GM03348 (cell line): ENCODE results near the gene TBXAS1.

Experiments used
- DNase-seq: peaks from one replicate; pipeline ENCODE4 v3.0.0; 2012; ENCODE audit warnings: low spot score

TBXAS1 gene

GRCh38 chr7:139948587-139949335 is 119.7 kb downstream of the TBXAS1 start:
- DNase-seq, result no peak

GRCh38 chr7:139949629-139950028 is 120.6 kb downstream of the TBXAS1 start:
- DNase-seq, result no peak

- DNase-seq, result no peak
Observed at GRCh38 chr7:139950881-139951525, 121.9 kb downstream of the TBXAS1 start.

- no peak for DNase-seq
Observed at GRCh38 chr7:139953229-139953628, 124.2 kb downstream of the TBXAS1 start.

- DNase-seq, result no peak
Observed at GRCh38 chr7:139955109-139955820, 126.2 kb downstream of the TBXAS1 start.

GRCh38 chr7:139958599-139959284 is 129.7 kb downstream of the TBXAS1 start:
- no peak for DNase-seq

GRCh38 chr7:139959285-139959628 is 130.2 kb downstream of the TBXAS1 start:
- DNase-seq, result no peak

- no peak for DNase-seq
Observed at GRCh38 chr7:139959718-139960117, 130.7 kb downstream of the TBXAS1 start.

- no peak for DNase-seq
Observed at GRCh38 chr7:139960157-139960556, 131.1 kb downstream of the TBXAS1 start.

- DNase-seq, result no peak
Observed at GRCh38 chr7:139965942-139966628, 137.0 kb downstream of the TBXAS1 start.

GRCh38 chr7:139966949-139967348 is 137.9 kb downstream of the TBXAS1 start:
- DNase-seq, result no peak

GRCh38 chr7:139968931-139969330 is 139.9 kb downstream of the TBXAS1 start:
- DNase-seq, result no peak

- DNase-seq, result no peak
Observed at GRCh38 chr7:139972029-139972428, 143.0 kb downstream of the TBXAS1 start.

GRCh38 chr7:139973101-139974050 is 144.3 kb downstream of the TBXAS1 start:
- no peak for DNase-seq

GRCh38 chr7:139974179-139974811 is 145.2 kb downstream of the TBXAS1 start:
- DNase-seq, result no peak

GRCh38 chr7:139976055-139976837 is 147.2 kb downstream of the TBXAS1 start:
- DNase-seq, result no peak

- DNase-seq, result no peak
Observed at GRCh38 chr7:139976838-139977656, 148.0 kb downstream of the TBXAS1 start.

GRCh38 chr7:139981511-139981895 is 152.4 kb downstream of the TBXAS1 start:
- DNase-seq, result no peak
